ENCODE measurements around the gene ABI1. TPM values are rescaled to one million over a fixed set of nuclear protein-coding genes. Genes with fewer than 3 reads are reported as not detected.

Gene ABI1
- total and polyA plus RNA-seq, 2 of the 13 experiments (the other 11 are each of a cell fraction or from before 2014, with no cell fraction given): 20.9 to 22.9 TPM

GRCh38 chr10:26869528-26869927 lies 8.8 kb upstream of the ABI1 start (continued):
- no peak for TF ChIP-seq ZNF646 (CRISPR knock-in tag; IDR thresholded peaks at IDR 0.05)
- TF ChIP-seq ZNF792 (CRISPR knock-in tag; IDR thresholded peaks at IDR 0.05): no peak
- TF ChIP-seq MLX (CRISPR knock-in tag; IDR thresholded peaks at IDR 0.05): no peak
- peak; percentile 52 for TF ChIP-seq CEBPG (CRISPR knock-in tag; IDR thresholded peaks at IDR 0.05)
- TF ChIP-seq ZNF883 (CRISPR knock-in tag; IDR thresholded peaks at IDR 0.05; ENCODE audit: not compliant biosample characterization): no peak
- TF ChIP-seq SIX4 (CRISPR knock-in tag; IDR thresholded peaks at IDR 0.05): peak; percentile 24; the same call in 1 of the 2 replicates
- no peak for TF ChIP-seq HDAC6 (IDR thresholded peaks at IDR 0.05; ENCODE audit: low read depth, low read length)
- TF ChIP-seq ZFP62 (CRISPR knock-in tag; IDR thresholded peaks at IDR 0.05): no peak
- TF ChIP-seq CEBPB (IDR thresholded peaks at IDR 0.05; ENCODE audit: borderline replicate concordance, low read depth, low read length): peak; percentile 83
- TF ChIP-seq MXD4 (CRISPR knock-in tag; IDR thresholded peaks at IDR 0.05): no peak
- TF ChIP-seq TOPORS (CRISPR knock-in tag; IDR thresholded peaks at IDR 0.05): no peak
- no peak for TF ChIP-seq GATA4 (IDR thresholded peaks at IDR 0.05; ENCODE audit: borderline replicate concordance, low read depth)
- TF ChIP-seq STAT5B (CRISPR knock-in tag; IDR thresholded peaks at IDR 0.05): no peak
- TF ChIP-seq ZNF44 (CRISPR knock-in tag; IDR thresholded peaks at IDR 0.05): no peak
- TF ChIP-seq JARID2 (CRISPR knock-in tag; IDR thresholded peaks at IDR 0.05; ENCODE audit: insufficient replicate concordance): no peak
